Embryonic facial prominence (tissue), 1 donor: ENCODE data around the gene MAPKAPK2.

Source experiments
- DNase-seq: peaks from one replicate; pipeline ENCODE4 v3.0.0-alpha.2; 2016; ENCODE audit errors: extremely low spot score

Gene MAPKAPK2

GRCh38 chr1:206660136-206660535 lies 24.6 kb upstream of the MAPKAPK2 start:
- no peak for DNase-seq

- DNase-seq = no peak
These were observed 23.4 kb upstream of the MAPKAPK2 start for GRCh38 chr1:206661161-206661820.

GRCh38 chr1:206662396-206663092 lies 22.2 kb upstream of the MAPKAPK2 start:
- no peak for DNase-seq

- no peak for DNase-seq
These were observed 21.3 kb upstream of the MAPKAPK2 start for GRCh38 chr1:206663362-206663761.

GRCh38 chr1:206663832-206664652 lies 20.7 kb upstream of the MAPKAPK2 start:
- no peak for DNase-seq

GRCh38 chr1:206664740-206665139 lies 20.0 kb upstream of the MAPKAPK2 start:
- no peak for DNase-seq

GRCh38 chr1:206666031-206666561 lies 18.6 kb upstream of the MAPKAPK2 start:
- no peak for DNase-seq

- no peak for DNase-seq
These were observed 17.6 kb upstream of the MAPKAPK2 start for GRCh38 chr1:206666954-206667665.

GRCh38 chr1:206668351-206668750 lies 16.4 kb upstream of the MAPKAPK2 start:
- no peak for DNase-seq

- DNase-seq = no peak
These were observed 15.8 kb upstream of the MAPKAPK2 start for GRCh38 chr1:206668874-206669410.

GRCh38 chr1:206672011-206672688 lies 12.6 kb upstream of the MAPKAPK2 start:
- no peak for DNase-seq

- DNase-seq = no peak
These were observed 11.6 kb upstream of the MAPKAPK2 start for GRCh38 chr1:206672844-206673758.

GRCh38 chr1:206674236-206674635 lies 10.5 kb upstream of the MAPKAPK2 start:
- DNase-seq = no peak

- DNase-seq = no peak
These were observed 9.9 kb upstream of the MAPKAPK2 start for GRCh38 chr1:206674745-206675175.

- no peak for DNase-seq
These were observed 8.2 kb upstream of the MAPKAPK2 start for GRCh38 chr1:206676499-206676898.

GRCh38 chr1:206678490-206678889 lies 6.2 kb upstream of the MAPKAPK2 start:
- no peak for DNase-seq

- no peak for DNase-seq
These were observed 4.9 kb upstream of the MAPKAPK2 start for GRCh38 chr1:206679738-206680211.

GRCh38 chr1:206680279-206680678 lies 4.4 kb upstream of the MAPKAPK2 start:
- no peak for DNase-seq

- DNase-seq = no peak
These were observed 3.3 kb upstream of the MAPKAPK2 start for GRCh38 chr1:206681359-206681758.

GRCh38 chr1:206682111-206682510 lies 2.6 kb upstream of the MAPKAPK2 start:
- no peak for DNase-seq
